OCI-LY7 (cell line): ENCODE measurements around the gene CUX1.

Experiments used
- CTCF ChIP-seq: fragments of 200-600 bp; sonication (generic); conservative IDR thresholded peaks from 2 replicates; pipeline ENCODE4 v1.5.1; 2014; ENCODE audit warnings: mild to moderate bottlenecking, antibody characterized with exemption, low read length, moderate library complexity, mixed read lengths
- EZH2phosphoT487 ChIP-seq: fragments of 200-600 bp; sonication (generic); IDR thresholded peaks from 2 replicates; pipeline ENCODE4 v1.6.1; 2018; ENCODE audit warnings: low read depth, borderline replicate concordance, mild to moderate bottlenecking, mixed run types, antibody characterized with exemption, low read length, moderate library complexity, mixed read lengths

- TF ChIP-seq CTCF (no peak), EZH2phosphoT487 (no peak)
Measured at GRCh38 chr7:102146122-102146521, 328.7 kb downstream of the CUX1 start.
